Keratinocyte (primary cell): ENCODE measurements around the gene DDI1.

Experiments
- CTCF ChIP-seq, 3 experiments: IDR thresholded peaks in 1 of 3; conservative IDR thresholded peaks in 1 of 3; optimal IDR thresholded peaks in 1 of 3; 2 replicates in 2 of 3; 3 replicates in 1 of 3; pipeline versions ENCODE3 to v1.5.1; 2011; ENCODE audit warnings: low read length in 3 of 3, mild to moderate bottlenecking in 3 of 3, moderate library complexity in 2 of 3, control low read depth in 1 of 3, inconsistent platforms in 1 of 3; ENCODE audit not compliant: insufficient read depth in 2 of 3; ENCODE audit errors: extremely low read depth in 1 of 3
- EZH2 ChIP-seq: IDR thresholded peaks from one replicate; pipeline ENCODE4 v1.6.1; 2012; ENCODE audit warnings: inconsistent platforms, mild to moderate bottlenecking, low read length, moderate library complexity

DNA sequence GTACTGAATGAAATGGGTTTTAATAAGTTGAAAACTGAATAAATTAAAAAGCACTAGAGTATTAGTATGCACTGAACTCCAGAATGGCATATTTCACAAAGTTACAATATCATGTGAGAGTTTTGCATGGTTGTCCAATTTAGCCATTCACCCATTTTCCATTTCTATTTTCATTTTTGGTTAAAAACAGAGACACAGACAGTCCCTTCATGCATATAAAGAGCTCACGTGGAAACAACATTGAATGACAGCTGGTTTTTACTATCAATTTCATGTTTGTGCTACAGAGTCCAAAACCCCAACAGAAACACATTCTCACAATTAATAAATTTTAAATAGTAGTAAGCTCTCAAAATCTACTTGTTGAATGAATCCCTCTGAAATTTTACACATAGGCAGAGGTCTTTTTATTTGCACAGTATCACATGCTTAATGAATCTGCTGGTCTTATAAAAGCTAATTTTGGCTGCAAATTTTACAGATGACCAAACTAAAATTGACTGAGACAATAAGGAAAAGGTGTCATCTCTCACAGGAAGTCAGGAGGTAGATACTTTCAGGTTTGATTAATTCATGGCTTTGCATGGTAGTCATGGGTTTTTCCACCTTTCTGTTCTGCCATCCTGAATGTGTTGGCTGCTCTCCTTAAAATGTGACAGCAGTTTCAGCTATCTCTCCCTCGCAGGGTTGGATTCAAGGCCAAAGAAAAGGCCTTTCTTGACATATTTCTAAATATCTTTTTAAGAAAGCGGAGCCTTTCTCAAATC, 20.6 kb upstream of the DDI1 start:
- TF ChIP-seq CTCF (optimal IDR thresholded peaks at IDR 0.05 in 1 of 3, IDR thresholded peaks at IDR 0.05 in 1 of 3, conservative IDR thresholded peaks at IDR 0.05 in 1 of 3; ENCODE audit: extremely low read depth in 1 of 3, insufficient read depth in 2 of 3, low read length in 3 of 3) (no peak), EZH2 (no peak)
